Measurements from ENCODE around the gene IL1RAP. TPM values are rescaled to one million over a fixed set of nuclear protein-coding genes. Genes with fewer than 3 reads are reported as not detected.

The IL1RAP gene
- total RNA-seq, 2 experiments from 2014 or later = 2.1 to 5.6 TPM

DNA sequence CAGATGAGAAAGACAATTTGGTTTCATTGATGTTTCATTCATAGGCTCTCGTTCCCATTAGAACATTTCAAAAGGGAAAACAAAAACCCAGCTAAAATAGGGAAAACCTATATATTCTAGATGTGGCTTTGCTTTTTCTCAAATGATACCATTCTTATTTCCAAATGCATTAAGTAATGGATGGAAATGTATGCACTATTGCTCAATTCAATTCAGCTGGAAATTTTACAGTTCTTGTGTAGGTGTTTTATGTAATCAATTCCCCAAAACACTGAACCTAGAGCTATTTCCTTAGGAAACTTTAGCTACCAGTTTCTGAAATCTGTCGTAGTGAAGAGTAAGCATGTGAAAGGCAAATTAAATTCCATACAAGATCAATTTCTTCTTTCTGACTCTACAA, 11.7 kb downstream of the IL1RAP start:
- ChIA-PET CTCF (ENCODE audit: unreplicated experiment) (no interaction called here), POLR2A (interaction anchor here (0.8 to 1.6 kb wide), 3 partner anchors 29 to 287 kb away, joined by 3 to 4 read pairs (median 3); no protein-coding TSS in a partner anchor)
- no peak for DNase-seq (ENCODE audit: low spot score)
- no peak overlapping the region for H3K27ac ChIP-seq (ENCODE audit: low read depth, low read length, poor library complexity, severe bottlenecking)
- H3K4me1 ChIP-seq (ENCODE audit: insufficient read depth, low read length, poor library complexity, severe bottlenecking) = no peaks in the 10 kb centered on the region
- no peaks in the 10 kb centered on the region for H3K9me2 ChIP-seq (ENCODE audit: insufficient read depth, low read length)
- intact Hi-C loops (cut with micrococcal nuclease; ENCODE audit: unreplicated experiment) = no loop called here
- TF ChIP-seq, protein P1, sequence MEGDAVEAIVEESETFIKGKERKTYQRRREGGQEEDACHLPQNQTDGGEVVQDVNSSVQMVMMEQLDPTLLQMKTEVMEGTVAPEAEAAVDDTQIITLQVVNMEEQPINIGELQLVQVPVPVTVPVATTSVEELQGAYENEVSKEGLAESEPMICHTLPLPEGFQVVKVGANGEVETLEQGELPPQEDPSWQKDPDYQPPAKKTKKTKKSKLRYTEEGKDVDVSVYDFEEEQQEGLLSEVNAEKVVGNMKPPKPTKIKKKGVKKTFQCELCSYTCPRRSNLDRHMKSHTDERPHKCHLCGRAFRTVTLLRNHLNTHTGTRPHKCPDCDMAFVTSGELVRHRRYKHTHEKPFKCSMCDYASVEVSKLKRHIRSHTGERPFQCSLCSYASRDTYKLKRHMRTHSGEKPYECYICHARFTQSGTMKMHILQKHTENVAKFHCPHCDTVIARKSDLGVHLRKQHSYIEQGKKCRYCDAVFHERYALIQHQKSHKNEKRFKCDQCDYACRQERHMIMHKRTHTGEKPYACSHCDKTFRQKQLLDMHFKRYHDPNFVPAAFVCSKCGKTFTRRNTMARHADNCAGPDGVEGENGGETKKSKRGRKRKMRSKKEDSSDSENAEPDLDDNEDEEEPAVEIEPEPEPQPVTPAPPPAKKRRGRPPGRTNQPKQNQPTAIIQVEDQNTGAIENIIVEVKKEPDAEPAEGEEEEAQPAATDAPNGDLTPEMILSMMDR (conservative IDR thresholded peaks at IDR 0.05; ENCODE audit: low read length) = no peak
- TF ChIP-seq EZH2phosphoT487 (IDR thresholded peaks at IDR 0.05; ENCODE audit: borderline replicate concordance, low read depth, low read length) = no peak
- no peaks in the 10 kb centered on the region for H4K20me1 ChIP-seq (ENCODE audit: insufficient read depth, low read length)
- no peak overlapping the region for H2AFZ ChIP-seq (ENCODE audit: low read length)
- no peaks in the 10 kb centered on the region for H3K79me2 ChIP-seq (ENCODE audit: insufficient read depth, low read depth, low read length)
- no peaks in the 10 kb centered on the region for H3K9me3 ChIP-seq (ENCODE audit: low read length)
- H3K36me3 ChIP-seq (ENCODE audit: insufficient read depth, low read length) = no peaks in the 10 kb centered on the region
- H3K4me2 ChIP-seq (ENCODE audit: low read length) = no peak overlapping the region
- no TSS peak for BruUV-seq (replicated peaks)
- no peak overlapping the region for H3K4me3 ChIP-seq (ENCODE audit: low read depth, low read length, poor library complexity, severe bottlenecking)

DNA sequence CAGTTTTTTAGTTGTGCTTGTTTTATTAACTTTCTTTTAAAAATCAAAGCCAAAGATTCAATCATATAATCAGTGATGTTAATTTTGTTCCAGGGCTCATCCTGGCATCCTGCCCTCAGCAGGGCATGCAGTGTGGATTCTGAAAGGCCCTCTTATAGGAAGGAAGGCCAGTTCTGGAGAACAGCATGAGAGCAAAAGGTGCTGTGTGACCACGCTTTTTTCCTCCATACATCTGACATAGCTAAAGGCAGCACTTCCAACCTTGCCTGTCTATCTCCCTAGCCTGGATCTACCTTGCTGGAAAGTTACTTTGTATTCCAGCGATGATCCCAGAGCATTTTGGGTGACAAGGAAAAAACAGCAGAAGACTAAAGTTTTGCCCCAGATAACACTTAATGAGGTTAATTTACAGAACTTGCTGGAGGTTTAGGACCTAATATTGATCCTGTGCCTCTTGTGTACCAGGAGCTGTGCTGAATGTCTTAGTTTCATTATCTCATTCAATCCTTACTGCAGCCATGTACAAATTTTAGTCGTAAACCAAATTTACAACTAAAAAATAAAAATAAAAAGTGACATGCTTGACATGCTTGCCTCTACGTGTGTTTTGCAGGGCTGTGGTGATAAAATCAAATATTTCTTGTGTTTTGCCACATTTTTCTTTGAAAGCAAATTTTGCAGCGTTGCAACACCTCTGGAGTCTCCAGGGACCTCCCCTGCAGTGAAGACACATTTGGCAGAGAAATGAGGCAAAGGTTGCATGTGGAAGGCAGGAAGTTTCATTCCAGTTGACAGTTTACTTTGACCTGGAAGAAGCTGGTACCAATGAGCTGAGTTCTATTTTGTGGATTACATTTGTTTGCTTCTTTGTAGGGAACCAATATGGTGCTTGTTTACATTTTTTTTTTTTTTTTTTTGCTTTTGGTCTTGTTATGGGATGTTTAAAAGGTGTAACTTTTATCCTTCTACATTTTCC, 13.2 kb downstream of the IL1RAP start:
- no peak overlapping the region for H3K27ac ChIP-seq (ENCODE audit: low read depth, low read length, poor library complexity, severe bottlenecking)
- no peak overlapping the region for H3K4me2 ChIP-seq (ENCODE audit: low read length)
- intact Hi-C loops (cut with micrococcal nuclease; ENCODE audit: unreplicated experiment) = no loop called here
- H3K4me1 ChIP-seq (ENCODE audit: insufficient read depth, low read length, poor library complexity, severe bottlenecking) = no peaks in the 10 kb centered on the region
- no peak for TF ChIP-seq EZH2phosphoT487 (IDR thresholded peaks at IDR 0.05; ENCODE audit: borderline replicate concordance, low read depth, low read length)
- H3K9me2 ChIP-seq (ENCODE audit: insufficient read depth, low read length) = no peaks in the 10 kb centered on the region
- no peaks in the 10 kb centered on the region for H4K20me1 ChIP-seq (ENCODE audit: insufficient read depth, low read length)
- no TSS peak for BruUV-seq (replicated peaks)
- CTCF ChIA-PET (ENCODE audit: unreplicated experiment) = no interaction called here
- H3K79me2 ChIP-seq (ENCODE audit: insufficient read depth, low read depth, low read length) = no peaks in the 10 kb centered on the region
- POLR2A ChIA-PET = interaction anchor here (1.6 kb wide), 1 partner anchor 53 kb away, joined by 4 read pairs; no protein-coding TSS in a partner anchor
- H3K9me3 ChIP-seq (ENCODE audit: low read length) = no peaks in the 10 kb centered on the region
- H2AFZ ChIP-seq (ENCODE audit: low read length) = no peak overlapping the region
- no peak overlapping the region for H3K4me3 ChIP-seq (ENCODE audit: low read depth, low read length, poor library complexity, severe bottlenecking)
- H3K36me3 ChIP-seq (ENCODE audit: insufficient read depth, low read length) = no peaks in the 10 kb centered on the region
- no peak for DNase-seq (ENCODE audit: low spot score)

- POLR2A ChIA-PET = no interaction called here
- intact Hi-C loops (cut with micrococcal nuclease; ENCODE audit: unreplicated experiment) = no loop called here
Measured at GRCh38 chr3:190528706-190529105, 14.8 kb downstream of the IL1RAP start.

More at GRCh38 chr3:190528706-190529105, 14.8 kb downstream of the IL1RAP start:
- Histone ChIP-seq H3K36me3 (ENCODE audit: insufficient read depth, low read length) (no peaks in the 10 kb centered on the region), H4K20me1 (ENCODE audit: insufficient read depth, low read length) (no peaks in the 10 kb centered on the region), H3K4me1 (ENCODE audit: insufficient read depth, low read length, poor library complexity, severe bottlenecking) (no peaks in the 10 kb centered on the region), H3K4me3 (ENCODE audit: low read depth, low read length, poor library complexity, severe bottlenecking) (no peak overlapping the region), H3K4me2 (ENCODE audit: low read length) (no peak overlapping the region), H3K27ac (ENCODE audit: low read depth, low read length, poor library complexity, severe bottlenecking) (no peak overlapping the region), H3K9me3 (ENCODE audit: low read length) (no peaks in the 10 kb centered on the region), H3K9me2 (ENCODE audit: insufficient read depth, low read length) (no peaks in the 10 kb centered on the region), H3K79me2 (ENCODE audit: insufficient read depth, low read depth, low read length) (no peaks in the 10 kb centered on the region), H2AFZ (ENCODE audit: low read length) (no peak overlapping the region)
- DNase-seq (ENCODE audit: low spot score) = no peak
- BruUV-seq (replicated peaks) = no TSS peak
- TF ChIP-seq, protein P1 (conservative IDR thresholded peaks at IDR 0.05; ENCODE audit: low read length) = no peak
- TF ChIP-seq EZH2phosphoT487 (IDR thresholded peaks at IDR 0.05; ENCODE audit: borderline replicate concordance, low read depth, low read length) = no peak
- CTCF ChIA-PET (ENCODE audit: unreplicated experiment) = no interaction called here
